Tibial artery (tissue), 4 donors: Measurements from ENCODE around the gene GSTM1.

Source experiments
- DNase-seq, 2 donors: peaks; one replicate each; pipeline ENCODE4 v3.0.0-alpha.2; 2019
- H3K27ac ChIP-seq, 2 donors: fragments of 200-600 bp; sonication (generic) in 1 of 2; 1 replicate in 1 of 2; 2 replicates in 1 of 2; pipeline ENCODE4 v1.5.1; 2018 to 2019; ENCODE audit warnings: mild to moderate bottlenecking in 1 of 2
- H3K27me3 ChIP-seq, 2 donors: fragments of 200-600 bp; sonication (generic) in 1 of 2; one replicate each; pipeline versions ENCODE4 v1.5.1 to v1.6.0; 2016 to 2019
- H3K36me3 ChIP-seq, 3 donors: fragments of 200-600 bp; sonication (generic) in 2 of 3; one replicate each; pipeline ENCODE4 v1.5.1; 2016 to 2019; ENCODE audit warnings: mild to moderate bottlenecking in 2 of 3
- H3K4me1 ChIP-seq, 4 donors: fragments of 200-600 bp; sonication (generic) in 2 of 4; 1 replicate in 3 of 4; 2 replicates in 1 of 4; pipeline ENCODE4 v1.5.1; 2016 to 2019
- H3K4me3 ChIP-seq, 2 donors: fragments of 200-600 bp; sonication (generic) in 1 of 2; 1 replicate in 1 of 2; 2 replicates in 1 of 2; pipeline ENCODE4 v1.5.1; 2018 to 2019; ENCODE audit warnings: mild to moderate bottlenecking in 2 of 2
- H3K9me3 ChIP-seq, 3 donors: fragments of 200-600 bp; sonication (generic) in 1 of 3; one replicate each; pipeline ENCODE4 v1.5.1; 2016 to 2019
- CTCF ChIP-seq, 2 experiments: fragments of 200-600 bp in 1 of 2; fragments of 450-650 bp in 1 of 2; IDR thresholded peaks; one replicate each; pipeline ENCODE4 v1.5.1; 2017 to 2019; ENCODE audit warnings: antibody characterized with exemption in 2 of 2, mild to moderate bottlenecking in 1 of 2, moderate library complexity in 1 of 2
- intact Hi-C: fragments of 100-400 bp; cut with DNase I; formaldehyde crosslinking; loops from one replicate; pipeline ENCODE4 v1.15.0; 2023; ENCODE audit warnings: low total_unique reads

GSTM1 gene

GRCh38 chr1:109650609-109651008 lies 37.0 kb upstream of the GSTM1 start:
- Histone ChIP-seq H3K4me3 (no peak overlapping the region), H3K9me3 (no peaks in the 10 kb centered on the region), H3K27me3 (no peaks in the 10 kb centered on the region), H3K27ac (no peak overlapping the region), H3K4me1 (peaks cover 0 to 27% (median 7%) of the 10 kb centered on the region in 4 donors), H3K36me3 (no peaks in the 10 kb centered on the region)
- DNase-seq: no peak
- intact Hi-C loops: loop anchor here (10.0 kb wide), 1 partner anchor 274 kb away; no protein-coding TSS in a partner anchor
- TF ChIP-seq CTCF (IDR thresholded peaks at IDR 0.05): no peak

GRCh38 chr1:109652402-109652801 lies 35.2 kb upstream of the GSTM1 start:
- Histone ChIP-seq H3K9me3 (no peaks in the 10 kb centered on the region), H3K36me3 (no peaks in the 10 kb centered on the region), H3K27ac (no peak overlapping the region), H3K4me1 (peaks cover 0 to 35% (median 13%) of the 10 kb centered on the region in 4 donors), H3K4me3 (no peak overlapping the region), H3K27me3 (no peaks in the 10 kb centered on the region)
- intact Hi-C loops: loop anchor here (10.0 kb wide), 1 partner anchor 272 kb away; no protein-coding TSS in a partner anchor
- no peak for DNase-seq
- no peak for TF ChIP-seq CTCF (IDR thresholded peaks at IDR 0.05)

- intact Hi-C loops: loop anchor here (10.0 kb wide), 1 partner anchor 271 kb away; no protein-coding TSS in a partner anchor
- no peaks in the 10 kb centered on the region for H3K27me3 ChIP-seq
- peaks cover 0 to 35% (median 13%) of the 10 kb centered on the region in 4 donors for H3K4me1 ChIP-seq
- no peak for DNase-seq
- H3K4me3 ChIP-seq: no peak overlapping the region
- H3K9me3 ChIP-seq: no peaks in the 10 kb centered on the region
- TF ChIP-seq CTCF (IDR thresholded peaks at IDR 0.05): no peak
- no peak overlapping the region for H3K27ac ChIP-seq
- H3K36me3 ChIP-seq: peaks cover 0 to 8% (median 0%) of the 10 kb centered on the region in 3 donors
These were observed 34.3 kb upstream of the GSTM1 start for GRCh38 chr1:109653306-109653705.

GRCh38 chr1:109654519-109654918 lies 33.1 kb upstream of the GSTM1 start:
- TF ChIP-seq CTCF (IDR thresholded peaks at IDR 0.05): no peak
- Histone ChIP-seq H3K27me3 (no peaks in the 10 kb centered on the region), H3K36me3 (peaks cover 3 to 20% (median 5%) of the 10 kb centered on the region in 3 donors), H3K4me1 (peaks cover 0 to 35% (median 13%) of the 10 kb centered on the region in 4 donors), H3K9me3 (no peaks in the 10 kb centered on the region), H3K27ac (peak overlapping the region; percentile 92 to 93), H3K4me3 (no peak overlapping the region)
- intact Hi-C loops: loop anchor here (10.0 kb wide), 1 partner anchor 270 kb away; no protein-coding TSS in a partner anchor
- DNase-seq: peak in 1 of 2 donors; percentile 35

GRCh38 chr1:109655615-109656519 lies 31.8 kb upstream of the GSTM1 start, which contains the start of gene GSTM4:
GSTM4 (plus strand) TSS chr1:109656099; CDS start chr1:109656390, 291 bp downstream.
- H3K36me3 ChIP-seq: peaks cover 6 to 33% (median 15%) of the 10 kb centered on the region in 3 donors
- H3K4me1 ChIP-seq: peaks cover 0 to 25% (median 13%) of the 10 kb centered on the region in 4 donors
- peak within 1 kb of the TSS; percentile 92 to 93 for H3K27ac ChIP-seq
- peak in 1 of 2 experiments; percentile 6 for TF ChIP-seq CTCF (IDR thresholded peaks at IDR 0.05)
- no peaks in the 10 kb centered on the region for H3K9me3 ChIP-seq
- DNase-seq: peak; percentile 87 to 94
- peak within 1 kb of the TSS; percentile 59 to 84 for H3K4me3 ChIP-seq
- intact Hi-C loops: loop anchor here (10.0 kb wide), 1 partner anchor 269 kb away; no protein-coding TSS in a partner anchor
- no peaks in the 10 kb centered on the region for H3K27me3 ChIP-seq
